GM21381 (cell line): ENCODE measurements around the gene LEO1.
"Not testable (repeated sequence)": the region's sequence is repeated elsewhere in the genome, so short reads cannot be mapped to it uniquely, and the experiment has no call there.

Source experiments
- ATAC-seq: cut with Tn5 transposase; IDR thresholded peaks from one replicate; pipeline ENCODE4 v1.9.1; 2021; ENCODE audit warnings: mild to moderate bottlenecking, moderate library complexity; ENCODE audit not compliant: unreplicated experiment

Gene LEO1

GRCh38 chr15:52004806-52005205 is 33.2 kb upstream of the LEO1 start:
- ATAC-seq, result no peak

- no peak for ATAC-seq
Measured at GRCh38 chr15:52003710-52004109, 32.1 kb upstream of the LEO1 start.

- ATAC-seq, result not testable (repeated sequence)
Measured at GRCh38 chr15:52003089-52003488, 31.5 kb upstream of the LEO1 start.

- ATAC-seq, result no peak
Measured at GRCh38 chr15:52002351-52002750, 30.8 kb upstream of the LEO1 start.

GRCh38 chr15:51992953-51993352 is 21.4 kb upstream of the LEO1 start:
- ATAC-seq, result no peak

GRCh38 chr15:51991141-51991540 is 19.6 kb upstream of the LEO1 start:
- ATAC-seq, result no peak

GRCh38 chr15:51982770-51983103 is 11.2 kb upstream of the LEO1 start:
- no peak for ATAC-seq

- ATAC-seq, result peak; percentile 92
Measured at GRCh38 chr15:51982013-51982769, 10.6 kb upstream of the LEO1 start.

- no peak for ATAC-seq
Measured at GRCh38 chr15:51973775-51974174, 2.2 kb upstream of the LEO1 start.

- no peak for ATAC-seq
Measured at GRCh38 chr15:51973220-51973619, 1.6 kb upstream of the LEO1 start.

GRCh38 chr15:51971032-51971374 is 575 bp downstream of the LEO1 start:
- ATAC-seq, result peak; percentile 17

GRCh38 chr15:51970132-51970817 is 1.3 kb downstream of the LEO1 start:
- ATAC-seq, result no peak

- ATAC-seq, result no peak
Measured at GRCh38 chr15:51969728-51970127, 1.9 kb downstream of the LEO1 start.

- no peak for ATAC-seq
Measured at GRCh38 chr15:51967583-51967982, 4.0 kb downstream of the LEO1 start.

- no peak for ATAC-seq
Measured at GRCh38 chr15:51966192-51966591, 5.4 kb downstream of the LEO1 start.

- no peak for ATAC-seq
Measured at GRCh38 chr15:51965691-51966090, 5.9 kb downstream of the LEO1 start.

GRCh38 chr15:51955504-51955903 is 16.1 kb downstream of the LEO1 start:
- no peak for ATAC-seq

GRCh38 chr15:51952805-51953204 is 18.8 kb downstream of the LEO1 start:
- no peak for ATAC-seq

GRCh38 chr15:51947124-51947523 is 24.5 kb downstream of the LEO1 start:
- ATAC-seq, result no peak

- no peak for ATAC-seq
Measured at GRCh38 chr15:51939216-51939615, 32.4 kb downstream of the LEO1 start.

GRCh38 chr15:51938286-51938685 is 33.3 kb downstream of the LEO1 start:
- no peak for ATAC-seq

GRCh38 chr15:51936105-51936478 is 35.5 kb downstream of the LEO1 start:
- peak; percentile 26 for ATAC-seq
